GM18502 (cell line): Measurements from ENCODE around the gene CYP1A2.

ENCODE experiments used
- ATAC-seq: cut with Tn5 transposase; IDR thresholded peaks from one replicate; pipeline ENCODE4 v1.9.1; 2021; ENCODE audit warnings: mild to moderate bottlenecking; ENCODE audit not compliant: unreplicated experiment, poor library complexity

CYP1A2 gene

GRCh38 chr15:74787251-74788041 is 38.8 kb downstream of the CYP1A2 start:
- ATAC-seq = peak; percentile 48

GRCh38 chr15:74788042-74788682 is 39.5 kb downstream of the CYP1A2 start:
- ATAC-seq = no peak

GRCh38 chr15:74788683-74789151 is 40.1 kb downstream of the CYP1A2 start:
- ATAC-seq = peak; percentile 29

GRCh38 chr15:74789171-74789631 is 40.6 kb downstream of the CYP1A2 start:
- no peak for ATAC-seq

GRCh38 chr15:74789741-74790079 is 41.1 kb downstream of the CYP1A2 start:
- no peak for ATAC-seq

GRCh38 chr15:74790080-74790916 is 41.7 kb downstream of the CYP1A2 start:
- no peak for ATAC-seq

GRCh38 chr15:74791007-74791406 is 42.4 kb downstream of the CYP1A2 start:
- no peak for ATAC-seq

- no peak for ATAC-seq
Measured at GRCh38 chr15:74791667-74792066, 43.0 kb downstream of the CYP1A2 start.

- no peak for ATAC-seq
Measured at GRCh38 chr15:74792227-74793016, 43.8 kb downstream of the CYP1A2 start.

- ATAC-seq = no peak
Measured at GRCh38 chr15:74793135-74794028, 44.7 kb downstream of the CYP1A2 start.

GRCh38 chr15:74794248-74794969 is 45.8 kb downstream of the CYP1A2 start:
- ATAC-seq = no peak

- no peak for ATAC-seq
Measured at GRCh38 chr15:74794970-74795349, 46.3 kb downstream of the CYP1A2 start.

GRCh38 chr15:74795966-74796625 is 47.5 kb downstream of the CYP1A2 start:
- ATAC-seq = no peak

- no peak for ATAC-seq
Measured at GRCh38 chr15:74798388-74799254, 50.0 kb downstream of the CYP1A2 start.

- no peak for ATAC-seq
Measured at GRCh38 chr15:74799255-74799855, 50.7 kb downstream of the CYP1A2 start.

GRCh38 chr15:74799856-74800558 is 51.4 kb downstream of the CYP1A2 start:
- ATAC-seq = peak; percentile 81
